ENCODE measurements around the gene PSMD2. TPM values are rescaled to one million over a fixed set of nuclear protein-coding genes. Genes with fewer than 3 reads are reported as not detected.

Gene PSMD2
- total and polyA plus RNA-seq, 10 of the 15 experiments (the other 5 are each of a cell fraction or from before 2014, with no cell fraction given): 103 to 515 (median 197) TPM

DNA sequence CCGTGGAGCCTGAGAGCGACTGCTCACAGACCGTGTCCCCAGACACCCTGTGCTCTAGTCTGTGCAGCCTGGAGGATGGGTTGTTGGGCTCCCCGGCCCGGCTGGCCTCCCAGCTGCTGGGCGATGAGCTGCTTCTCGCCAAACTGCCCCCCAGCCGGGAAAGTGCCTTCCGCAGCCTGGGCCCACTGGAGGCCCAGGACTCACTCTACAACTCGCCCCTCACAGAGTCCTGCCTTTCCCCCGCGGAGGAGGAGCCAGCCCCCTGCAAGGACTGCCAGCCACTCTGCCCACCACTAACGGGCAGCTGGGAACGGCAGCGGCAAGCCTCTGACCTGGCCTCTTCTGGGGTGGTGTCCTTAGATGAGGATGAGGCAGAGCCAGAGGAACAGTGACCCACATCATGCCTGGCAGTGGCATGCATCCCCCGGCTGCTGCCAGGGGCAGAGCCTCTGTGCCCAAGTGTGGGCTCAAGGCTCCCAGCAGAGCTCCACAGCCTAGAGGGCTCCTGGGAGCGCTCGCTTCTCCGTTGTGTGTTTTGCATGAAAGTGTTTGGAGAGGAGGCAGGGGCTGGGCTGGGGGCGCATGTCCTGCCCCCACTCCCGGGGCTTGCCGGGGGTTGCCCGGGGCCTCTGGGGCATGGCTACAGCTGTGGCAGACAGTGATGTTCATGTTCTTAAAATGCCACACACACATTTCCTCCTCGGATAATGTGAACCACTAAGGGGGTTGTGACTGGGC lies 45.7 kb downstream of the PSMD2 start:
- Histone ChIP-seq H3K4me3 (no peak overlapping the region), H3K4me1 (ENCODE audit: control insufficient read depth, insufficient read depth, low read length) (peaks cover 3% of the 10 kb centered on the region; the same call in 1 of the 2 replicates), H3K27ac (ENCODE audit: control insufficient read depth, insufficient read depth) (no peak overlapping the region), H2AFZ (ENCODE audit: control insufficient read depth, low read depth, low read length) (no peak overlapping the region), H3K9ac (ENCODE audit: control insufficient read depth, insufficient read depth, low read length) (no peak overlapping the region), H3K27me3 (replicated peaks in 1 of 2; ENCODE audit: control insufficient read depth in 2 of 2, insufficient read depth in 2 of 2, low read length in 1 of 2) (no peaks in the 10 kb centered on the region), H3K36me3 (ENCODE audit: control insufficient read depth in 2 of 2, insufficient read depth in 2 of 2, low read length in 1 of 2) (no peaks in the 10 kb centered on the region), H3K9me3 (replicated peaks; ENCODE audit: control insufficient read depth, insufficient read depth, low read length) (no peaks in the 10 kb centered on the region), H3K79me2 (ENCODE audit: control insufficient read depth, insufficient read depth, low read length) (no peaks in the 10 kb centered on the region), H3K4me2 (ENCODE audit: control insufficient read depth, insufficient read depth) (no peak overlapping the region), H4K20me1 (ENCODE audit: control insufficient read depth, insufficient read depth) (no peaks in the 10 kb centered on the region)
- RAD21 ChIA-PET (ENCODE audit: unreplicated experiment): no interaction called here
- in situ Hi-C loops (cut with MboI) (no loop called here), intact Hi-C loops (cut with micrococcal nuclease; ENCODE audit: unreplicated experiment) (no loop called here)
- CTCF ChIA-PET: interaction anchor here (1.4 kb wide), 1 partner anchor 9 kb away, joined by 5 read pairs; no protein-coding TSS in a partner anchor
- BruUV-seq (replicated peaks): no TSS peak
- POLR2A ChIA-PET: no interaction called here
- ATAC-seq (no peak), DNase-seq (ENCODE audit: low read depth, low spot score) (no peak), FAIRE-seq (no peak)
- SMC1A ChIA-PET (ENCODE audit: uncharacterized antibody, unreplicated experiment): no interaction called here
- 77% methylated on average over 23 of the region's 24 CpGs for WGBS (ENCODE audit: insufficient coverage, insufficient replicate concordance, low lambda C conversion rate, missing lambda C conversion rate)
- TF ChIP-seq CBX3 (IDR thresholded peaks at IDR 0.05; ENCODE audit: borderline replicate concordance, low read depth) (no peak), BCL11A (IDR thresholded peaks at IDR 0.05; ENCODE audit: low read depth, low read length) (no peak), POLR2AphosphoS2 (IDR thresholded peaks at IDR 0.05; ENCODE audit: low read depth, low read length) (no peak), SRF (IDR thresholded peaks at IDR 0.05; ENCODE audit: low read depth in 2 of 2, low read length in 2 of 2) (no peak), YY1 (IDR thresholded peaks at IDR 0.05; ENCODE audit: low read depth, low read length) (no peak), ZNF274 (IDR thresholded peaks at IDR 0.05; ENCODE audit: insufficient read depth, insufficient read length) (no peak), RCOR1 (conservative IDR thresholded peaks at IDR 0.05; ENCODE audit: low read depth, low read length) (no peak), KAT2A (conservative IDR thresholded peaks at IDR 0.05; ENCODE audit: control insufficient read depth, low read depth, low read length) (no peak), STAT1 (conservative IDR thresholded peaks at IDR 0.05) (no peak), BHLHE40 (IDR thresholded peaks at IDR 0.05; ENCODE audit: borderline replicate concordance in 1 of 2, low read depth in 2 of 2, low read length in 1 of 2) (no peak), SPI1 (IDR thresholded peaks at IDR 0.05; ENCODE audit: borderline replicate concordance, insufficient read depth, low read depth, low read length) (no peak), ZBTB11 (CRISPR knock-in tag; IDR thresholded peaks at IDR 0.05) (no peak)
- TF ChIP-seq, protein P1, sequence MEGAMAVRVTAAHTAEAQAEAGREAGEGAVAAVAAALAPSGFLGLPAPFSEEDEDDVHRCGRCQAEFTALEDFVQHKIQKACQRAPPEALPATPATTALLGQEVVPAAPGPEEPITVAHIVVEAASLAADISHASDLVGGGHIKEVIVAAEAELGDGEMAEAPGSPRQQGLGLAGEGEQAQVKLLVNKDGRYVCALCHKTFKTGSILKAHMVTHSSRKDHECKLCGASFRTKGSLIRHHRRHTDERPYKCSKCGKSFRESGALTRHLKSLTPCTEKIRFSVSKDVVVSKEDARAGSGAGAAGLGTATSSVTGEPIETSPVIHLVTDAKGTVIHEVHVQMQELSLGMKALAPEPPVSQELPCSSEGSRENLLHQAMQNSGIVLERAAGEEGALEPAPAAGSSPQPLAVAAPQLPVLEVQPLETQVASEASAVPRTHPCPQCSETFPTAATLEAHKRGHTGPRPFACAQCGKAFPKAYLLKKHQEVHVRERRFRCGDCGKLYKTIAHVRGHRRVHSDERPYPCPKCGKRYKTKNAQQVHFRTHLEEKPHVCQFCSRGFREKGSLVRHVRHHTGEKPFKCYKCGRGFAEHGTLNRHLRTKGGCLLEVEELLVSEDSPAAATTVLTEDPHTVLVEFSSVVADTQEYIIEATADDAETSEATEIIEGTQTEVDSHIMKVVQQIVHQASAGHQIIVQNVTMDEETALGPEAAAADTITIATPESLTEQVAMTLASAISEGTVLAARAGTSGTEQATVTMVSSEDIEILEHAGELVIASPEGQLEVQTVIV (IDR thresholded peaks at IDR 0.05; ENCODE audit: borderline replicate concordance, partially characterized antibody): no peak
- TF ChIP-seq, protein P2, sequence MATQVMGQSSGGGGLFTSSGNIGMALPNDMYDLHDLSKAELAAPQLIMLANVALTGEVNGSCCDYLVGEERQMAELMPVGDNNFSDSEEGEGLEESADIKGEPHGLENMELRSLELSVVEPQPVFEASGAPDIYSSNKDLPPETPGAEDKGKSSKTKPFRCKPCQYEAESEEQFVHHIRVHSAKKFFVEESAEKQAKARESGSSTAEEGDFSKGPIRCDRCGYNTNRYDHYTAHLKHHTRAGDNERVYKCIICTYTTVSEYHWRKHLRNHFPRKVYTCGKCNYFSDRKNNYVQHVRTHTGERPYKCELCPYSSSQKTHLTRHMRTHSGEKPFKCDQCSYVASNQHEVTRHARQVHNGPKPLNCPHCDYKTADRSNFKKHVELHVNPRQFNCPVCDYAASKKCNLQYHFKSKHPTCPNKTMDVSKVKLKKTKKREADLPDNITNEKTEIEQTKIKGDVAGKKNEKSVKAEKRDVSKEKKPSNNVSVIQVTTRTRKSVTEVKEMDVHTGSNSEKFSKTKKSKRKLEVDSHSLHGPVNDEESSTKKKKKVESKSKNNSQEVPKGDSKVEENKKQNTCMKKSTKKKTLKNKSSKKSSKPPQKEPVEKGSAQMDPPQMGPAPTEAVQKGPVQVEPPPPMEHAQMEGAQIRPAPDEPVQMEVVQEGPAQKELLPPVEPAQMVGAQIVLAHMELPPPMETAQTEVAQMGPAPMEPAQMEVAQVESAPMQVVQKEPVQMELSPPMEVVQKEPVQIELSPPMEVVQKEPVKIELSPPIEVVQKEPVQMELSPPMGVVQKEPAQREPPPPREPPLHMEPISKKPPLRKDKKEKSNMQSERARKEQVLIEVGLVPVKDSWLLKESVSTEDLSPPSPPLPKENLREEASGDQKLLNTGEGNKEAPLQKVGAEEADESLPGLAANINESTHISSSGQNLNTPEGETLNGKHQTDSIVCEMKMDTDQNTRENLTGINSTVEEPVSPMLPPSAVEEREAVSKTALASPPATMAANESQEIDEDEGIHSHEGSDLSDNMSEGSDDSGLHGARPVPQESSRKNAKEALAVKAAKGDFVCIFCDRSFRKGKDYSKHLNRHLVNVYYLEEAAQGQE (IDR thresholded peaks at IDR 0.05; ENCODE audit: low read depth, low read length): no peak

Measured in GM12878 (cell line).